Suprapubic skin (tissue), 3 donors: Measurements from ENCODE around the gene SNAPIN.

ENCODE experiments used
- POLR2AphosphoS5 ChIP-seq, 3 donors: sonication (generic); formaldehyde crosslinking; IDR thresholded peaks; one replicate each; pipeline ENCODE4 v1.6.1; 2017; ENCODE audit warnings: antibody characterized with exemption in 3 of 3
- TF ChIP-seq, protein P1 (sequence below), 2 donors: fragments of 200-600 bp in 1 of 2; fragments of 450-650 bp in 1 of 2; sonication (generic) in 1 of 2; IDR thresholded peaks; one replicate each; pipeline ENCODE4 v1.5.1; 2016 to 2019; ENCODE audit warnings: antibody characterized with exemption in 2 of 2, mild to moderate bottlenecking in 1 of 2, moderate library complexity in 1 of 2

GRCh38 chr1:153609585-153609907 is 49.0 kb upstream of the SNAPIN start:
- TF ChIP-seq, protein P1, sequence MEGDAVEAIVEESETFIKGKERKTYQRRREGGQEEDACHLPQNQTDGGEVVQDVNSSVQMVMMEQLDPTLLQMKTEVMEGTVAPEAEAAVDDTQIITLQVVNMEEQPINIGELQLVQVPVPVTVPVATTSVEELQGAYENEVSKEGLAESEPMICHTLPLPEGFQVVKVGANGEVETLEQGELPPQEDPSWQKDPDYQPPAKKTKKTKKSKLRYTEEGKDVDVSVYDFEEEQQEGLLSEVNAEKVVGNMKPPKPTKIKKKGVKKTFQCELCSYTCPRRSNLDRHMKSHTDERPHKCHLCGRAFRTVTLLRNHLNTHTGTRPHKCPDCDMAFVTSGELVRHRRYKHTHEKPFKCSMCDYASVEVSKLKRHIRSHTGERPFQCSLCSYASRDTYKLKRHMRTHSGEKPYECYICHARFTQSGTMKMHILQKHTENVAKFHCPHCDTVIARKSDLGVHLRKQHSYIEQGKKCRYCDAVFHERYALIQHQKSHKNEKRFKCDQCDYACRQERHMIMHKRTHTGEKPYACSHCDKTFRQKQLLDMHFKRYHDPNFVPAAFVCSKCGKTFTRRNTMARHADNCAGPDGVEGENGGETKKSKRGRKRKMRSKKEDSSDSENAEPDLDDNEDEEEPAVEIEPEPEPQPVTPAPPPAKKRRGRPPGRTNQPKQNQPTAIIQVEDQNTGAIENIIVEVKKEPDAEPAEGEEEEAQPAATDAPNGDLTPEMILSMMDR (IDR thresholded peaks at IDR 0.05) = no peak
- TF ChIP-seq POLR2AphosphoS5 (IDR thresholded peaks at IDR 0.05) = no peak
